ENCODE measurements around the gene SOX30. TPM values are rescaled to one million over a fixed set of nuclear protein-coding genes. Genes with fewer than 3 reads are reported as not detected.

SOX30 gene
- total and polyA plus RNA-seq, 2 donors (not counting 1 experiment from before 2014, with no cell fraction given), result 0.21 to 0.49 TPM

DNA sequence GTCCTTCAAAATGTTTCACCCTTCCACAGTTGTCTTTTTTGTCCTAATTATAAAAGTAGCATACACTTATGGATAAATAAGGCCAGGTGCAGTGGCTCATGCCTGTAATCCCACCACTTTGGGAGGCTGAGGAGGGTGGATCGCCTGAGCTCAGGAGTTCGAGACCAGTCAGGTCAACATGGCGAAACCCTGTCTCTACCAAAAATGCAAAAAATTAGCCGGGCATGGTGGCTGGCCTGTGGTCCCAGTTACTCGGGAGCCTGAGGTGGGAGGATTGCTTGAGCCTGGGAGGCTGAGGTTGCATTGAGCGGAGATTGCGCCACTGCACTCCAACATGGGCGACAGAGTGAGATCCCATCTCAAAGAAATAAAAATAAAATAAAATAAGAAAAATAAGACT, 20.7 kb upstream of the SOX30 start:
- Histone ChIP-seq H3K4me3 (ENCODE audit: control extremely low read depth in 1 of 5, extremely low read depth in 1 of 5, insufficient read depth in 1 of 5, low read depth in 2 of 5, low read length in 4 of 5) (no peak overlapping the region), H2AFZ (ENCODE audit: insufficient read depth, low read depth, low read length, poor library complexity, severe bottlenecking) (no peak overlapping the region), H3K79me2 (ENCODE audit: control insufficient read depth, insufficient read depth, low read length) (peaks cover 6% of the 10 kb centered on the region), H3K9me3 (ENCODE audit: control extremely low read depth in 1 of 3, control insufficient read depth in 2 of 3, insufficient read depth in 1 of 3, low read length in 2 of 3) (no peaks in the 10 kb centered on the region), H3K9ac (ENCODE audit: low read length) (no peak overlapping the region), H4K20me1 (ENCODE audit: control insufficient read depth, insufficient read depth, low read length, poor library complexity, severe bottlenecking) (no peaks in the 10 kb centered on the region), H3K4me1 (ENCODE audit: control insufficient read depth in 2 of 2, insufficient read depth in 2 of 2, low read length in 2 of 2) (peaks cover 13 to 29% of the 10 kb centered on the region in 2 donors), H3K4me2 (replicated peaks; ENCODE audit: low read depth, low read length, poor library complexity, severe bottlenecking) (no peak overlapping the region), H3K27ac (ENCODE audit: low read length in 2 of 2) (no peak overlapping the region), H3K27me3 (replicated peaks in 1 of 4; ENCODE audit: control extremely low read depth in 1 of 4, control insufficient read depth in 3 of 4, insufficient read depth in 4 of 4, low read length in 3 of 4) (no peaks in the 10 kb centered on the region), H3K36me3 (replicated peaks in 1 of 2; ENCODE audit: control extremely low read depth in 1 of 2, control insufficient read depth in 1 of 2, extremely low read depth in 1 of 2, insufficient read depth in 2 of 2, low read length in 1 of 2) (no peaks in the 10 kb centered on the region)
- peaks cover 29% of the 10 kb centered on the region for H3K4me1 Mint-ChIP-seq
- no peak for ATAC-seq (ENCODE audit: low read depth)
- H3K27me3 Mint-ChIP-seq, result no peaks in the 10 kb centered on the region
- WGBS (ENCODE audit: insufficient coverage), result 98% methylated on average over 4 of the region's 8 CpGs
- H3K9me3 Mint-ChIP-seq (ENCODE audit: insufficient read depth), result no peaks in the 10 kb centered on the region
- ChIA-PET POLR2A (no interaction called here), CTCF (interaction anchor here (0.6 kb wide), 1 partner anchor 72 kb away, joined by 3 read pairs; no protein-coding TSS in a partner anchor)
- H3K27ac Mint-ChIP-seq, result no peak overlapping the region
- intact Hi-C loops (cut with micrococcal nuclease), result loop anchor here (5.0 kb wide), 2 partner anchors 101 to 241 kb away; no protein-coding TSS in a partner anchor
- peak overlapping the region; percentile 98 for H3K4me3 Mint-ChIP-seq
- TF ChIP-seq, protein P1, sequence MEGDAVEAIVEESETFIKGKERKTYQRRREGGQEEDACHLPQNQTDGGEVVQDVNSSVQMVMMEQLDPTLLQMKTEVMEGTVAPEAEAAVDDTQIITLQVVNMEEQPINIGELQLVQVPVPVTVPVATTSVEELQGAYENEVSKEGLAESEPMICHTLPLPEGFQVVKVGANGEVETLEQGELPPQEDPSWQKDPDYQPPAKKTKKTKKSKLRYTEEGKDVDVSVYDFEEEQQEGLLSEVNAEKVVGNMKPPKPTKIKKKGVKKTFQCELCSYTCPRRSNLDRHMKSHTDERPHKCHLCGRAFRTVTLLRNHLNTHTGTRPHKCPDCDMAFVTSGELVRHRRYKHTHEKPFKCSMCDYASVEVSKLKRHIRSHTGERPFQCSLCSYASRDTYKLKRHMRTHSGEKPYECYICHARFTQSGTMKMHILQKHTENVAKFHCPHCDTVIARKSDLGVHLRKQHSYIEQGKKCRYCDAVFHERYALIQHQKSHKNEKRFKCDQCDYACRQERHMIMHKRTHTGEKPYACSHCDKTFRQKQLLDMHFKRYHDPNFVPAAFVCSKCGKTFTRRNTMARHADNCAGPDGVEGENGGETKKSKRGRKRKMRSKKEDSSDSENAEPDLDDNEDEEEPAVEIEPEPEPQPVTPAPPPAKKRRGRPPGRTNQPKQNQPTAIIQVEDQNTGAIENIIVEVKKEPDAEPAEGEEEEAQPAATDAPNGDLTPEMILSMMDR (IDR thresholded peaks at IDR 0.05), result no peak
- no peak for TF ChIP-seq EZH2 (IDR thresholded peaks at IDR 0.05; ENCODE audit: borderline replicate concordance, insufficient read depth, low read depth, low read length, poor library complexity, severe bottlenecking)
- DNase-seq, result no peak

DNA sequence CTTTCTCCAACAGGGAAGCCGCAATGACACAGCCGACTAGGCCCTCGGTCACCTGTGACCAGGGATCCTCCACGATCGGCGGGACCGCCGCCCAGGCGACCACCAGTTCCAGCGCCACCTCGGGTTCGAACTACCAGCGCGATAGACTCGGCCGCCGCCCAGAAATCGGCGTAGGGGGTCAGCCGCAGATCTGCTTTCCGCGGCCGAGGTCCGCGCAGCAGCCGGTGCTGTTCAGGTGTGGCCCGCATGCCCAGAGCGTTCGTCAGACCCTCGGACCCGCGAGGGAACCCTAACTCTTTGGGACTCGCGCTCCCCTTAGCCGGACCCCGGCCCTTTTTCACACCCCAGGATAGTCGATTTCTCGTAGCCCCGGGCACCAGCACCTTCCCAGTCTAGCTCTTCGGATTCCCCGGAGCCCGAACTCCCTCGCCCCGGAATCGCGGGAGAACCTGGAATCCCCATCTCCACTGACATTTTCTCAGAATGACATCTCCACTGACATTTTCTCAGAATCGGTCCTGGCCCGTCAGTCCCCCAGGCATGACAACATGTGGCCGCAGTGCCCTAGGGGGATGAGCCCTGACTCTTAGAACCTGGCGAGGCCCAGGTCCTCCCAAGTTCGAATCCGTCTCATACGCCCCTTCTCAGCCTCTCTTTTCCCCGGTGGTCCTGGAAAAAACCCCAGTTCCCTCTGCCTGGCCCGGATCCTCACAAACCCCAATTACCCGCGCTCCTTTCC, 19.5 kb upstream of the SOX30 start:
- H3K27me3 Mint-ChIP-seq, result no peaks in the 10 kb centered on the region
- H3K9me3 ChIP-seq (ENCODE audit: control extremely low read depth in 1 of 3, control insufficient read depth in 2 of 3, insufficient read depth in 1 of 3, low read length in 2 of 3), result no peaks in the 10 kb centered on the region

More for the DNA sequence above, 19.5 kb upstream of the SOX30 start:
- H3K27ac ChIP-seq (ENCODE audit: low read length in 2 of 2), result no peak overlapping the region
- no peaks in the 10 kb centered on the region for H4K20me1 ChIP-seq (ENCODE audit: control insufficient read depth, insufficient read depth, low read length, poor library complexity, severe bottlenecking)
- peak; percentile 7 for ATAC-seq (ENCODE audit: low read depth)
- Mint-ChIP-seq H3K27ac (peak overlapping the region; percentile 83), H3K4me3 (peak overlapping the region; percentile 98), H3K9me3 (ENCODE audit: insufficient read depth) (no peaks in the 10 kb centered on the region), H3K4me1 (peaks cover 29% of the 10 kb centered on the region)
- peak overlapping the region; percentile 80 for H2AFZ ChIP-seq (ENCODE audit: insufficient read depth, low read depth, low read length, poor library complexity, severe bottlenecking)
- peaks cover 6% of the 10 kb centered on the region for H3K79me2 ChIP-seq (ENCODE audit: control insufficient read depth, insufficient read depth, low read length)
- peak overlapping the region; percentile 52 to 76 (median 72) for H3K4me3 ChIP-seq (ENCODE audit: control extremely low read depth in 1 of 5, extremely low read depth in 1 of 5, insufficient read depth in 1 of 5, low read depth in 2 of 5, low read length in 4 of 5)
- no peaks in the 10 kb centered on the region for H3K36me3 ChIP-seq (replicated peaks in 1 of 2; ENCODE audit: control extremely low read depth in 1 of 2, control insufficient read depth in 1 of 2, extremely low read depth in 1 of 2, insufficient read depth in 2 of 2, low read length in 1 of 2)
- TF ChIP-seq EZH2 (IDR thresholded peaks at IDR 0.05; ENCODE audit: borderline replicate concordance, insufficient read depth, low read depth, low read length, poor library complexity, severe bottlenecking), result no peak
- TF ChIP-seq, protein P1 (IDR thresholded peaks at IDR 0.05), result no peak
- no peaks in the 10 kb centered on the region for H3K27me3 ChIP-seq (replicated peaks in 1 of 4; ENCODE audit: control extremely low read depth in 1 of 4, control insufficient read depth in 3 of 4, insufficient read depth in 4 of 4, low read length in 3 of 4)
- ChIA-PET POLR2A (interaction anchor here (0.6 to 0.9 kb wide), 2 partner anchors 18 to 120 kb away, joined by 3 read pairs; no protein-coding TSS in a partner anchor), CTCF (interaction anchor here (2.2 to 6.3 kb wide), 2 partner anchors 21 to 73 kb away, joined by 7 to 100 read pairs; partner anchors contain the start of gene LSM11)
- intact Hi-C loops (cut with micrococcal nuclease), result loop anchor here (5.0 kb wide), 2 partner anchors 99 to 239 kb away; no protein-coding TSS in a partner anchor
- no peak for DNase-seq
- peaks cover 13 to 29% of the 10 kb centered on the region in 2 donors for H3K4me1 ChIP-seq (ENCODE audit: control insufficient read depth in 2 of 2, insufficient read depth in 2 of 2, low read length in 2 of 2)
- peak overlapping the region; percentile 87 for H3K9ac ChIP-seq (ENCODE audit: low read length)
- peak overlapping the region; percentile 93 for H3K4me2 ChIP-seq (replicated peaks; ENCODE audit: low read depth, low read length, poor library complexity, severe bottlenecking)
- WGBS (ENCODE audit: insufficient coverage), result 35% methylated on average over 55 of the region's 57 CpGs
